T-helper 2 cell (primary cell): ENCODE measurements around the gene POU5F1.
"Not testable (repeated sequence)": the region's sequence is repeated elsewhere in the genome, so short reads cannot be mapped to it uniquely, and the experiment has no call there.

Experiments
- DNase-seq, 5 experiments: peaks; one replicate each; pipeline versions ENCODE4 v3.0.0 to v3.0.0-alpha.2; 2012 to 2022

POU5F1 gene

GRCh38 chr6:31190488-31190887 lies 20.0 kb upstream of the POU5F1 start:
- no peak for DNase-seq

DNA sequence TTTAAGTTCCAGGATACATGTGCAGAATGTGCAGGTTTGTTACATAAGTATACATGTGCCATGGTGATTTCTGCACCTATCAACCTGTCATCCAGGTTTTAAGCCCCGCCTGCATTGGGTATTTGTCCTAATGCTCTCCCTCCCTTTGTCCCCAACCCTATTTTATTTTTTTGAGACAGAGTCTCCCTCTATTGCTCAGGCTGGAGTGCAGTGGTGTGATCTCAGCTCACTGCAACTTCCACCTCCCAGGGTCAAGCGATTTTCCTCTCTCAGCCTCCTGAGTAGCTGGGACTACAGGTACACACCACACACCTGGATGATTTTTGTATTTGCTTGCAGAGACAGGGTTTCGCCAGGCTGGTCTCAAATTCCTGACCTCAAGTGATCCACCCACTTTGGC lies 18.7 kb upstream of the POU5F1 start:
- DNase-seq: not testable (repeated sequence)

DNA sequence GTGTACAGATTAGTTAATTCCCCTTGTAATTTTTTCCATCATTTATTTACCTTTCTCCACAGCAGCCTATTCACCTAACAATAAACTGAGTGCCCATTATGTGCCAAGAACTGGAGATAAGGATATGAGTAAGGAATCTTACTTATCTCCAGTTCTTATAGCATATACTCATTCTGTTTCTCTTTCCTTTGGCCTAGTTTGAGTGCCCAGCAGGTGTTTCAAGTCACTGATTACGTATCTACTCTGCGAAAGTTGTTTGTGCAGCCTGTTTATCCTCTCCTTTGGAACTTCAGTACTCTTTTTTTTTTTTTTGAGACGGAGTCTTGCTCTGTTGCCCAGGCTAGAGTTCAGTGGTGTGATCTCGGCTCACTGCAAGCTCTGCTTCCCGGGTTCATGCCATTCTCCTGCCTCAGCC lies 17.3 kb upstream of the POU5F1 start:
- DNase-seq: no peak

DNA sequence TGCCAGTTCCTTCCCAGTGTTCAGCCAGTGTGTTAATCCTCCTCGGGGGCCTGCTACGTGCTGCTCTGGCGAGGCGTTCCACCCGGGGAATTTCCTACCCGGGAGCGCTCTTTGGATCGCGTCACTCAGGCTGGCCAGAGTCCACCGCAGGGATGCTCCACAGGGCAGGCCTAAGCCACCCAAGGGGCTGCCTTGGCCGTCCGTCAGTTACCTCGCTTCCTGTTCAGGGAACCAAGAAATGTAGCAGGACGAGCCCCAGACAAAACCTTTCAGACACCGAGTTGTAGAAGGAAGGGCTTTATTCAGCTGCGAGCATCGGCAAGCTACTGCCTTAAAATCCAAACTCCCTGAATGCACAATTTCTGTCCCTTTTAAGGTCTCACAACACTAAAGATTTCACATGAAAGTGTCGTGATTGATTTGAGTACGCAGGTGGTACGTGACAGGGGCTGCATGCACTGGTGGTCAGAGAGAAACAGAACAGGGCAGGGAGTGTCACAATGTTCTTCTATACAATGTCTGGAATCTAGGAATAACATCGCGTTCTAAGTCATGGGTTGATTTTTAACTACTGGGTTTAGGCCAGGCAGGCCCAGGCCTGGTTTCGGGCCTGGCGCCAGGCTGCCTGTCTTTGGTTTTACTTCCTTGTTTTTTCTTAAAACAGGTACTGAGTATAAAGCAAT lies 15.7 kb upstream of the POU5F1 start:
- no peak for DNase-seq

- DNase-seq: peak in 1 of 5 experiments; percentile 47
These were observed 15.2 kb upstream of the POU5F1 start for GRCh38 chr6:31185695-31186051.

DNA sequence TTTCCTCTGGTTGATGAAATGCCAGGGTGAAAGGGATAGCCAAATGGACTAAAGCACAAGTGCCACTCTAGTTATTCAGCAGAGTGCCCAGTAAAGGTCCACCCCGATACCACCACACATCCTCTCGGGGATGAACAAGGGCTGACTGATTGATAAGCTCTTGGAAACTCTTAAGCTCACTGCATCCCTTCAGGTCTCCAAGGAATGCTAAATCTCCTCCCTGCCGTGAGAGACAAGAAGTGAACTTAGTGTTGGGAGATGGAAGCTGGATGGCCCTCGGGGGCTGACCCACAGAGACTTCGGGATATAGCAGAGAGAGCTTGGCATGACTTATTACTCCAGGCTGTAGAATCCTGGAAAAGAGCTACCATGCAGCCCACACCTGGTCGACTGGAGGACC lies 13.4 kb upstream of the POU5F1 start:
- not testable (repeated sequence) for DNase-seq

DNA sequence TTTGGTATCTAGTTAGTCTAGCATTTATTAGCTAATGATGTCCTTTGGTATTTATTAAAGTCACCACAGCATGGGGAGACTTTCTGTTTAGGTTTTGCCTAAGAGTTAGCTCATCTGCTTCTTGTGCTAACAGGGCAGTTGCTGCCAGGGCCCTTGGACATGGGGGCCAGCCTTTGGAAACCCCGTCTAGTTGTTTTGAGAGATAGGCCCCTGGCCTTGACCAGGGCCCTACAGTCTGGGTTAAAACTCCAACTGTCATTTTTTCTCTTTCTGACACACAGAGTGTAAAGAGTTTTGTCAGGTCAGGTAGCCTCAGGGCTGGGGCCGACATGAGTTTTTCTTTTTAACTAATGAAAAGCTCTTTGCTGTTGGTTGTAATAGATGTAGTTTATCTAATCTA lies 12.8 kb upstream of the POU5F1 start:
- DNase-seq: not testable (repeated sequence)

- peak; percentile 41 to 79 (median 58) for DNase-seq
These were observed 10.0 kb upstream of the POU5F1 start for GRCh38 chr6:31180500-31180899.

GRCh38 chr6:31179896-31180295 lies 9.4 kb upstream of the POU5F1 start:
- DNase-seq: no peak

DNA sequence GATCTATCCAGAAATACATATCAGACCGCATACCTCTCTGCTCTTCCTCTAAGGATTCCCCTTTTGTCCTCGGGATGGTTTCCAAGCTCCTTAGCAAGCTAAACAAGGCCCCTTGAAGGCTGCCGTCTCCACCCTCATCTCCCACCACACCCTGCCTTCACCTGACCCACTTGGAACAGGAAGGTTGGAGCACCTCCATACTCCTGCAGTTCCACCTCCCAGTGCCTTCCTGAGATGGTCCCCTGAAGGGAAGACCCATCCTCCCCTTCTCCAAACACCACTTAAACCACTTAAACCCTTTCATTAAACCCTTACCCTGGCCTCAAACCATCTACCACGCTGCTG lies 8.5 kb upstream of the POU5F1 start:
- no peak for DNase-seq

- DNase-seq: peak in 1 of 5 experiments; percentile 77
These were observed 7.9 kb upstream of the POU5F1 start for GRCh38 chr6:31178143-31179041.

- peak in 1 of 5 experiments; percentile 53 for DNase-seq
These were observed 5.5 kb upstream of the POU5F1 start for GRCh38 chr6:31175971-31176370.

DNA sequence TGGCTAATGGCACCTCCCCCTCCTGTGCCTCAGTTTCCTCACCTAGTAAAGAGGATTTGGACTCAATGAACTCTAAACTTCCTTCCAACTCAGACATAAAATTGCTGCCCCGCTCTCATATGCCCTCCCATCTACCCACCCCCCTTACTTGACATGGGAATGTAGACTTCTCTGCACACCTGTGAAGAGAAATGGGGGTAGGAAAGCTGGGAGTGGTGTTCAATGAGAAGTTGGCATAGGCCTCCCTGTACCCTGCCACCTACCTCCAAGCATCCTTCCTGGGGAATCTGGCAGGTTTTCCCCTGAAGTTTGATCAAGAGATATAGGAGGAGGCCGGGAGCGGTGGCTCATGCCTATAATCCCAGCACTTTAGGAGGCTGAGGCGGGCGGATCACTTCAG lies 3.9 kb upstream of the POU5F1 start:
- DNase-seq: no peak

DNA sequence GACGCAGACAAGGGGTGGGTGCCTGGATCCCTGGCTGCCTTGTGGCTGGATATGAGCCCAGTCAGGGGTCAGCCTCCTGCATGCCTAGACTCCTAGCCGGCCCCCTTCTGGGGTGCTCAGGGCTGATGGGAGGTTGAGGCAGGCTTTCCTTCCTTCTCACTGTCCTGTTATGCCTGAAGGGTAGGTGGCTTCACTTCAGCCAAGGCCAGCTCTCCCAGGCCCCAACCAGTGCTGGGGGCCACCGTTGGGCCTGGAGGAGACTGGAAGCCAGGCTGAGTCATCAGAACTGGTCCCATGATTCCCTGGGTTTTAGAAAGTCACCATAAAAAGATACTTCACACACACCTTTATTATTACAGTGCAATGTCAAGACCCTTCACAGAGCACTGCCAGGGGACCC lies 2.9 kb upstream of the POU5F1 start:
- no peak for DNase-seq

DNA sequence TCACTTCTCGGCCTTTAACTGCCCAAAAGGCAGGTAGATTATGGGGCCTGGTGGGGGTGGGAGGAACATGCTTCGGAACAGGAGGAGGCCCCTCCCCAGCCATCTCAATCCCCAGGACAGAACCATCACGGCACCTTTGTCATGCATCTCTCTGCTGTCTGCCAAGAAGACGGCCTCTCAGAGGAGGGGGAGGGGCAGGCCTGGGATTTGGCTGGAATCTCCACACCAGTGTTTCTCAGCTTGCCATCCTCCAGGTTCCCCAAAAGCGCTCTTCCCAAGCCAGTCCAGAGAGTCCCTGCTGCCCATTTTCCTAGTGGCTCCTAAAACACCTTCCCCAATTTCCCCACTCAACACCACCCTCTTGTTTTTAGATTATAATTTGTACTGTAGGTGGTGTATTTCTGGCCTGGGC lies 2.5 kb upstream of the POU5F1 start:
- no peak for DNase-seq

DNA sequence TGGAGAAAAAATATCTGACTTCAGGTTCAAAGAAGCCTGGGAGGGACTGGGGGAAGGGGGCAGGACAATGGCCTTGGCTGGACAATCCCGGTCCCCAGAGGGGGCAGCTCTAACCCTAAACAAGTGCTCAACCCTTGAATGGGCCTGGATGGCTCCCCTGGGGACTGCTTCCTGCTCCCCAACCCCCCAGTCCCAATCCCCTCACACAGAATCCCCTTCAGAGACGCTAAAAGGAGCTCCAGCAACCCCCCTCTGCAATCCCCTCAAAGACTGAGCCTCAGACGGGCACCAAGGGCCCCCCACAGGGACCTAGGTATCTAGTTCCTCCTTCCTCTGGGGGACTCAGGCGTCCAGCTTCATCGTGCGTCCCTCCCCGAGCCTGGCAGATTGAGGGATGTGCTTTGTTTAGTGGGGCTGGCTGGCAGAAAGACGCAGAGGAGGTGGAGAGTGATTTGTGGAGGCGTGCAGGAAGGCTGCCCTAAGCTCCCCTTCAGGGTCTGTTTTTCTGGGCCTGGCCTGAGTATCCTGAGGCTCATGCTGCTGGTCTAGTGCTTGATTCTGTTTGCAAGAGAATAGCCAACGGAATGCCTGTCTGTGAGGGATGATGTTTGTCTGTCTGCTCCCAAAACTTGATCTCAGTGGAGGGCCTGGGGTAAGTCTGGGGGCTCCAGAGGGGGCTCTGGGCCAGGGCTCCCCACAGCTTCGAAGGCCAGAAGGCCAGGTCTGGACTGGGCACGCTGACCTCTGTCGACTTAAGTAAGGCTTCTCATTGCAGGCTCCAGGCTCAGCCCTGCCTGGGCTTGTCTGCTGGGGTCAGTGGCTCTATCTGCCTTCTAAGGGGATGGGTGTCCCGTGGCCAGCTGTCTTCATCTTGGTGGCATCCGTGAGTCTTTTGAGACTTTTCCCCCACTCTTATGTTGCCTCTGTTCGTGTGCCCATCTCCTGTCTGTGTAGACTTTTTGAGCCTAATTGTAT lies 1.7 kb upstream of the POU5F1 start:
- DNase-seq: no peak

GRCh38 chr6:31170987-31171671 lies 647 bp upstream of the POU5F1 start:
- DNase-seq: no peak

- DNase-seq: not testable (repeated sequence)
These were observed 453 bp downstream of the POU5F1 start for GRCh38 chr6:31169858-31170599.

- no peak for DNase-seq
These were observed 1.2 kb downstream of the POU5F1 start for GRCh38 chr6:31169123-31169857.

DNA sequence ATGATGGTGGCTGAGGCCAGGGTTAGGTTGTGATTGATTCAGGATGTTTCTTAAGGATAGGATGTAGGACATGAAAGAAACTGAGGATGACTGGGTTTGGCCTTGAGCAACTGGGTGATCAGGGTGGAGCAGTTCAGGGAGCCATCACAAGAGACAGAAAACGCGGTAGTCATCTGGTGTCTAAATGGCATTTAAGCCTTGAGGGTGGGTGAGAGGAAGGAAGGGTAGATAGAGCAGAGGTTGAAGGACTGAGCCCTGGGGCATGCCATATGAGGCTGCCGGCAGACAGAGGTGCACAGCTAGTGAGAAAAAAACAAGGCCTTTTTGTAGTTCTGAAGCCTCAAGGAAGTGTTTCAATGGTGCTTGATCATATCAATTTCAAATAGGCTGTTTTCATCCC lies 1.9 kb downstream of the POU5F1 start:
- no peak for DNase-seq

DNA sequence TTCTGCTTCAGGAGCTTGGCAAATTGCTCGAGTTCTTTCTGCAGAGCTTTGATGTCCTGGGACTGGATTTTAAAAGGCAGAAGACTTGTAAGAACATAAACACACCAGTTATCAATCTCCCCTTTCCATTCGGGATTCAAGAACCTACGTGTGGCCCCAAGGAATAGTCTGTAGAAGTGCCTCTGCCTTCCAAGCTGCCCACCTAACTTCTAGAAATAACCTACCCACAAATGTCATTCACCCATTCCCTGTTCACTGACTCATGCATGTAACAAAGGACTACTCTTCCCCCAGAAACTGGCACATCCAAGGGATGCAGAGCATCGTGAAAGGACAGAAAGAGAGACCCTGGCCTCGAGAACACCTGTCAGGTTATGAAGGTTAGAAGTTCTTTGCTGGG lies 4.5 kb downstream of the POU5F1 start:
- DNase-seq: no peak
